Endometrial microvascular endothelial cells (primary cell): ENCODE data around the gene FN1. TPM values are rescaled to one million over a fixed set of nuclear protein-coding genes. Genes with fewer than 3 reads are reported as not detected.

Experiments used
- in situ Hi-C: cut with HindIII; loops from 2 replicates; pipeline ENCODE4 v1.10.0; 2017; ENCODE audit warnings: low sequenced_read_pairs, low pct_unique_long_range_greater_than_20kb; ENCODE audit errors: inconsistent ontology term
- total RNA-seq: library from RNA; depleted of rRNA; stranded (reverse); fragments of >200 nt; gene quantifications from one replicate; pipeline ENCODE4 v1.2.3, GENCODE V29; 2015; ENCODE audit errors: inconsistent ontology term

Gene FN1
- total RNA-seq, 1 donor from 2014 or later, result 1,342 TPM

GRCh38 chr2:215396595-215397313, 39.1 kb downstream of the FN1 start:
- in situ Hi-C loops, result no loop called here

GRCh38 chr2:215395687-215396460, 40.0 kb downstream of the FN1 start:
- in situ Hi-C loops, result no loop called here

GRCh38 chr2:215394102-215394805, 41.6 kb downstream of the FN1 start:
- in situ Hi-C loops, result no loop called here

GRCh38 chr2:215392687-215393270, 43.1 kb downstream of the FN1 start:
- in situ Hi-C loops, result no loop called here

GRCh38 chr2:215392164-215392563, 43.7 kb downstream of the FN1 start:
- in situ Hi-C loops, result no loop called here

- in situ Hi-C loops, result no loop called here
These were observed 44.3 kb downstream of the FN1 start for GRCh38 chr2:215391531-215391930.

GRCh38 chr2:215390550-215390913, 45.3 kb downstream of the FN1 start:
- in situ Hi-C loops, result no loop called here

- in situ Hi-C loops, result no loop called here
These were observed 47.7 kb downstream of the FN1 start for GRCh38 chr2:215388002-215388728.

- in situ Hi-C loops, result no loop called here
These were observed 49.3 kb downstream of the FN1 start for GRCh38 chr2:215386566-215386965.

- in situ Hi-C loops, result no loop called here
These were observed 51.2 kb downstream of the FN1 start for GRCh38 chr2:215384710-215385109.

- in situ Hi-C loops, result no loop called here
These were observed 52.1 kb downstream of the FN1 start for GRCh38 chr2:215383652-215384279.

- in situ Hi-C loops, result no loop called here
These were observed 53.4 kb downstream of the FN1 start for GRCh38 chr2:215382480-215382879.

- in situ Hi-C loops, result no loop called here
These were observed 53.9 kb downstream of the FN1 start for GRCh38 chr2:215382011-215382410.

GRCh38 chr2:215380699-215381098, 55.2 kb downstream of the FN1 start:
- in situ Hi-C loops, result no loop called here

GRCh38 chr2:215379948-215380347, 55.9 kb downstream of the FN1 start:
- in situ Hi-C loops, result no loop called here

GRCh38 chr2:215379039-215379438, 56.8 kb downstream of the FN1 start:
- in situ Hi-C loops, result no loop called here

- in situ Hi-C loops, result no loop called here
These were observed 57.8 kb downstream of the FN1 start for GRCh38 chr2:215378045-215378444.

- in situ Hi-C loops, result no loop called here
These were observed 58.6 kb downstream of the FN1 start for GRCh38 chr2:215377283-215377682.
